K562 (cell line): ENCODE results near the gene GPX5. TPM values are rescaled to one million over a fixed set of nuclear protein-coding genes. Genes with fewer than 3 reads are reported as not detected.
A peak's percentile ranks its signal among the peaks of the same experiment; 100 is the strongest.

ENCODE experiments used
- AFF4 ChIP-seq: sonication (generic); formaldehyde crosslinking; IDR thresholded peaks from 2 replicates; pipeline ENCODE4 v1.8.0; 2023; ENCODE audit warnings: mild to moderate bottlenecking, missing genetic modification reagents
- CBX2 ChIP-seq: fragments of 200-600 bp; sonication (generic); IDR thresholded peaks from one replicate; pipeline ENCODE4 v1.6.1; 2012; ENCODE audit warnings: mild to moderate bottlenecking, low read length, inconsistent platforms; ENCODE audit not compliant: insufficient read depth, poor library complexity, severe bottlenecking
- CGGBP1 ChIP-seq: fragments of 250-450 bp; sonication (Bioruptor Pico); IDR thresholded peaks from 2 replicates; pipeline ENCODE4 v1.9.0; 2021; ENCODE audit warnings: mild to moderate bottlenecking
- DDX20 ChIP-seq: fragments of 450-650 bp; IDR thresholded peaks from 2 replicates; pipeline ENCODE4 v1.6.1; 2016; ENCODE audit warnings: missing genetic modification characterization, low read depth, mild to moderate bottlenecking, missing compliant biosample characterization, moderate library complexity
- DNMT1 ChIP-seq: fragments of 450-650 bp; IDR thresholded peaks from 2 replicates; pipeline ENCODE4 v1.6.1; 2016; ENCODE audit warnings: antibody characterized with exemption, mild to moderate bottlenecking
- EGR1 ChIP-seq: fragments of 450-650 bp; conservative IDR thresholded peaks from 2 replicates; pipeline ENCODE4 v1.6.1; 2017; ENCODE audit warnings: mild to moderate bottlenecking
- ELF1 ChIP-seq: fragments of 200-800 bp; sonication (Bioruptor generic); IDR thresholded peaks from 2 replicates; pipeline ENCODE4 v1.6.1; 2016; ENCODE audit warnings: missing genetic modification characterization, missing compliant biosample characterization
- EWSR1 ChIP-seq: fragments of 450-650 bp; IDR thresholded peaks from 2 replicates; pipeline ENCODE4 v1.6.1; 2018; ENCODE audit warnings: borderline replicate concordance, mild to moderate bottlenecking, low read depth, moderate library complexity; ENCODE audit not compliant: partially characterized antibody
- GTF2B ChIP-seq: IDR thresholded peaks from 2 replicates; pipeline ENCODE4 v1.6.1; 2011; ENCODE audit not compliant: insufficient read length; ENCODE audit errors: extremely low read depth
- HDAC1 ChIP-seq, 2 experiments: fragments of 450-650 bp; IDR thresholded peaks; 2 replicates each; pipeline ENCODE4 v1.6.1; 2016 to 2017; ENCODE audit warnings: inconsistent platforms in 1 of 2, mild to moderate bottlenecking in 1 of 2, moderate library complexity in 1 of 2
- JUNB ChIP-seq: fragments of 450-650 bp; formaldehyde crosslinking; conservative IDR thresholded peaks from 2 replicates; pipeline ENCODE4 v1.4.0; 2020; ENCODE audit warnings: mild to moderate bottlenecking
- MTA2 ChIP-seq: fragments of 450-650 bp; IDR thresholded peaks from 2 replicates; pipeline ENCODE4 v1.6.1; 2016; ENCODE audit warnings: low read depth
- NFIC ChIP-seq: fragments of 450-650 bp; IDR thresholded peaks from 2 replicates; pipeline ENCODE4 v1.6.1; 2017; ENCODE audit warnings: mild to moderate bottlenecking, inconsistent platforms
- NR3C1 ChIP-seq: sonication (generic); formaldehyde crosslinking; IDR thresholded peaks from 2 replicates; pipeline ENCODE4 v1.8.1; 2022; ENCODE audit warnings: missing genetic modification reagents
- OTX1 ChIP-seq: fragments of 450-650 bp; formaldehyde crosslinking; IDR thresholded peaks from 2 replicates; pipeline ENCODE4 v1.4.0; 2022; ENCODE audit warnings: mild to moderate bottlenecking
- PHF21A ChIP-seq: fragments of 450-650 bp; IDR thresholded peaks from 2 replicates; pipeline ENCODE4 v1.6.1; 2017; ENCODE audit warnings: low read depth, borderline replicate concordance
- RBBP5 ChIP-seq: fragments of 200-600 bp; sonication (generic); IDR thresholded peaks from 2 replicates; pipeline ENCODE4 v1.6.1; 2012; ENCODE audit warnings: borderline replicate concordance, mild to moderate bottlenecking, low read length, control low read depth, inconsistent platforms; ENCODE audit not compliant: insufficient read depth, poor library complexity, severe bottlenecking
- SAP30 ChIP-seq: fragments of 200-600 bp; sonication (generic); IDR thresholded peaks from 2 replicates; pipeline ENCODE4 v1.6.1; 2012; ENCODE audit warnings: borderline replicate concordance, low read depth, mild to moderate bottlenecking, moderate library complexity, low read length, control low read depth, inconsistent platforms; ENCODE audit not compliant: insufficient read depth, poor library complexity, severe bottlenecking
- SRSF7 ChIP-seq: fragments of 200-400 bp; formaldehyde crosslinking; optimal IDR thresholded peaks from 2 replicates; pipeline ENCODE3; 2017; ENCODE audit warnings: mild to moderate bottlenecking, low read depth, low read length
- ZBTB1 ChIP-seq: sonication (generic); formaldehyde crosslinking; IDR thresholded peaks from 2 replicates; pipeline ENCODE4 v1.8.1; 2023; ENCODE audit warnings: missing genetic modification reagents, low read depth, mild to moderate bottlenecking, borderline replicate concordance
- ZEB2 ChIP-seq: fragments of 450-650 bp; IDR thresholded peaks from 2 replicates; pipeline ENCODE4 v1.6.1; 2016
- ZFX ChIP-seq: sonication (generic); formaldehyde crosslinking; IDR thresholded peaks from 2 replicates; pipeline ENCODE4 v1.8.0; 2022; ENCODE audit warnings: mild to moderate bottlenecking, missing genetic modification reagents, moderate library complexity
- ZNF212 ChIP-seq: fragments of 450-650 bp; formaldehyde crosslinking; IDR thresholded peaks from 2 replicates; pipeline ENCODE4 v1.4.0; 2020; ENCODE audit warnings: mild to moderate bottlenecking
- ZNF224 ChIP-seq: sonication (generic); formaldehyde crosslinking; IDR thresholded peaks from 2 replicates; pipeline ENCODE4 v1.8.0; 2022; ENCODE audit warnings: mild to moderate bottlenecking, missing genetic modification reagents
- ZNF511 ChIP-seq: sonication (generic); formaldehyde crosslinking; IDR thresholded peaks from 2 replicates; pipeline ENCODE4 v1.8.0; 2022; ENCODE audit warnings: mild to moderate bottlenecking, missing genetic modification reagents
- polyA plus RNA-seq, 8 experiments: library from polyadenylated mRNA; depleted of rRNA in 4 of 8; stranded (reverse) in 5 of 8; unstranded in 3 of 8; fragments of >200 nt; fragmentation: Nextera tagmentation in 2 of 8; fragmentation: Illumina TruSeq in 1 of 8; extraction: Ambion mirVana in 2 of 8; extraction: Trizol in 1 of 8; gene quantifications; 2 replicates each; pipeline versions ENCODE4 v1.2.1 to v1.2.3, GENCODE V29; 2011 to 2014; ENCODE audit warnings: inconsistent platforms in 1 of 8, missing spikeins in 1 of 8
- total RNA-seq, 7 experiments: library from RNA; depleted of rRNA in 6 of 7; stranded (reverse); fragments of >200 nt in 6 of 7; fragmentation: Illumina TruSeq in 2 of 7; extraction: Trizol in 2 of 7; gene quantifications; 2 replicates each; pipeline versions ENCODE4 v1.2.1 to v1.2.3, GENCODE V29; 2011 to 2021; ENCODE audit warnings: low replicate concordance in 1 of 7

Gene GPX5
- total and polyA plus RNA-seq, 9 of the 15 experiments (the other 6 are each of a cell fraction or from before 2014, with no cell fraction given), result 0.07 to 0.18 (median 0.15) TPM; not detected in 6

- TF ChIP-seq ZBTB1 (CRISPR knock-in tag), result no peak
- TF ChIP-seq NFIC, result no peak
- peak in 1 of 2 experiments; percentile 88; a peak in 1 of 4 replicates for TF ChIP-seq HDAC1 (IDR thresholded peaks at IDR 0.05)
- 0 out of 2 replicates have a peak, but pooled peaks have one; percentile 12 for TF ChIP-seq JUNB (CRISPR knock-in tag)
- peak; percentile 85; the same call in 1 of the 2 replicates for TF ChIP-seq DNMT1
- TF ChIP-seq ZEB2, result peak; percentile 74
- peak; percentile 78 for TF ChIP-seq RBBP5
- TF ChIP-seq MTA2, result peak; percentile 58
- TF ChIP-seq EWSR1, result no peak
- TF ChIP-seq PHF21A, result no peak
- TF ChIP-seq OTX1 (CRISPR knock-in tag), result peak; percentile 91; the same call in 1 of the 2 replicates
- no peak for TF ChIP-seq NR3C1
- no peak for TF ChIP-seq SAP30
- no peak for TF ChIP-seq AFF4 (CRISPR knock-in tag)
- no peak for TF ChIP-seq GTF2B
- TF ChIP-seq ZNF224, result no peak
- TF ChIP-seq ZNF511 (CRISPR knock-in tag), result no peak
- TF ChIP-seq CGGBP1 (CRISPR knock-in tag), result no peak
- no peak for TF ChIP-seq ZNF212
- no peak for TF ChIP-seq CBX2
- TF ChIP-seq SRSF7, result no peak
- TF ChIP-seq ZFX (CRISPR knock-in tag), result no peak
- TF ChIP-seq ELF1 (tag), result no peak
- no peak for TF ChIP-seq EGR1
- no peak for TF ChIP-seq DDX20 (tag)
Observed at GRCh38 chr6:28553384-28553985, 27.8 kb downstream of the GPX5 start (continued).
